Type B pancreatic cell (in vitro differentiated cells): ENCODE measurements around the gene SS18L1. TPM values are rescaled to one million over a fixed set of nuclear protein-coding genes. Genes with fewer than 3 reads are reported as not detected.

Source experiments
- DNase-seq: peaks from one replicate; pipeline ENCODE4 v3.0.0; 2021; ENCODE audit warnings: mixed read lengths; ENCODE audit not compliant: unreplicated experiment; ENCODE audit errors: extremely low spot score
- H3K27ac Mint-ChIP-seq: 2 replicates; pipeline ENCODE4 v1.8.0; 2021; ENCODE audit warnings: mild to moderate bottlenecking, mixed read lengths
- H3K27me3 Mint-ChIP-seq: 2 replicates; pipeline ENCODE4 v1.8.0; 2021; ENCODE audit warnings: mixed read lengths
- H3K36me3 Mint-ChIP-seq: 2 replicates; pipeline ENCODE4 v1.8.0; 2021; ENCODE audit warnings: mixed read lengths
- H3K4me1 Mint-ChIP-seq: one replicate; pipeline ENCODE4 v1.8.0; 2021; ENCODE audit warnings: mixed read lengths; ENCODE audit not compliant: unreplicated experiment
- H3K4me3 Mint-ChIP-seq: 2 replicates; pipeline ENCODE4 v1.8.0; 2021; ENCODE audit warnings: mild to moderate bottlenecking, mixed read lengths
- H3K9me3 Mint-ChIP-seq: 2 replicates; pipeline ENCODE4 v1.8.0; 2021; ENCODE audit warnings: mixed read lengths
- total RNA-seq: library from RNA; stranded (reverse); gene quantifications from 2 replicates; pipeline ENCODE4 v1.2.1, GENCODE V29; 2021; ENCODE audit warnings: low replicate concordance
- TF ChIP-seq, protein P1 (sequence below): fragments of 200-600 bp; sonication (generic); conservative IDR thresholded peaks from 2 replicates; pipeline ENCODE4 v1.5.0; 2021; ENCODE audit warnings: antibody characterized with exemption, mild to moderate bottlenecking

Gene SS18L1
- total RNA-seq, 1 donor from 2014 or later: 25.5 TPM

DNA sequence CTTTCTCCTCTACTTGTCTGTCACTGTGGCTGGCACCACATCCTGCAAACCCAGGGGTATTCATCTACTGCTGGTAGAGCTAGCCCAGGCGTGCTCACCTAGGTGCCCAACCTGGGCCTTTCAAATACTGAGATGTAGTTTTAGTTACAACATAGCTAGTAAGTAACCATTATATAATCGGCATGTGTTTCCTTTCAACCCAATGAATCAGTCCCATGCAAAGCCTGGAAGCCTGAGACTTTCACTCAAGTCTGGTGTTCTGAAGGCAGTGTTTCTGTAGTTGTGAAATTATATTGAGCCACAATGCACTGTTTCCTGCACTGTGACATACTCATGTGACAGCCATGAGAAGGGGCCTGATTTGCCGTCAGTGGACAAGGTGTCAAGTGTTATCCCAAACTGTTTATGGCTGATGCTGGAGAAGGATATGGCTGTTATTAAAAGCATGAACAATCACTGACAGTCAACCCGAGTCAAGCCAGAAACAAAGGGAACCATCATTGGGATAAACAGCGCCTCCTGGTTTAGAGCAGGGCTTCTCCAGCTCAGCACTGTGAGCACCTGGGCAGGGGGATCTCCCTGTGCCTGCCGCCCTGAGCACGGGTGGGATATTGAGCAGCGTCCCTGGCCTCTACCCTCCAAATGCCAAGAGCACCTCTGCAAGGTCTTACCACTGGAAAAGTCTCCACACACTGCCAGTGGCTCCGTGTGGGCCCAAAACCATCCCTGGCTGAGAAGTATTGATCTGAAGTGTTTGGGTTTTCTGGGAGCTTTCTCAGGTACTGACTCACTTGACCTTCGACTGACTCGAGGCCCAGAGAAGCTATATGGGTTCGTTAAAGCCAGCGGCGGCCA, 1.9 kb upstream of the SS18L1 start:
- no peak for DNase-seq
- H3K36me3 Mint-ChIP-seq: peaks cover 18% of the 10 kb centered on the region
- H3K4me3 Mint-ChIP-seq: peak overlapping the region; percentile 95
- peaks cover 36% of the 10 kb centered on the region for H3K4me1 Mint-ChIP-seq
- TF ChIP-seq, protein P1, sequence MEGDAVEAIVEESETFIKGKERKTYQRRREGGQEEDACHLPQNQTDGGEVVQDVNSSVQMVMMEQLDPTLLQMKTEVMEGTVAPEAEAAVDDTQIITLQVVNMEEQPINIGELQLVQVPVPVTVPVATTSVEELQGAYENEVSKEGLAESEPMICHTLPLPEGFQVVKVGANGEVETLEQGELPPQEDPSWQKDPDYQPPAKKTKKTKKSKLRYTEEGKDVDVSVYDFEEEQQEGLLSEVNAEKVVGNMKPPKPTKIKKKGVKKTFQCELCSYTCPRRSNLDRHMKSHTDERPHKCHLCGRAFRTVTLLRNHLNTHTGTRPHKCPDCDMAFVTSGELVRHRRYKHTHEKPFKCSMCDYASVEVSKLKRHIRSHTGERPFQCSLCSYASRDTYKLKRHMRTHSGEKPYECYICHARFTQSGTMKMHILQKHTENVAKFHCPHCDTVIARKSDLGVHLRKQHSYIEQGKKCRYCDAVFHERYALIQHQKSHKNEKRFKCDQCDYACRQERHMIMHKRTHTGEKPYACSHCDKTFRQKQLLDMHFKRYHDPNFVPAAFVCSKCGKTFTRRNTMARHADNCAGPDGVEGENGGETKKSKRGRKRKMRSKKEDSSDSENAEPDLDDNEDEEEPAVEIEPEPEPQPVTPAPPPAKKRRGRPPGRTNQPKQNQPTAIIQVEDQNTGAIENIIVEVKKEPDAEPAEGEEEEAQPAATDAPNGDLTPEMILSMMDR: peak; percentile 45
- H3K27ac Mint-ChIP-seq: peak overlapping the region; percentile 97
- H3K9me3 Mint-ChIP-seq: no peaks in the 10 kb centered on the region
- no peaks in the 10 kb centered on the region for H3K27me3 Mint-ChIP-seq

DNA sequence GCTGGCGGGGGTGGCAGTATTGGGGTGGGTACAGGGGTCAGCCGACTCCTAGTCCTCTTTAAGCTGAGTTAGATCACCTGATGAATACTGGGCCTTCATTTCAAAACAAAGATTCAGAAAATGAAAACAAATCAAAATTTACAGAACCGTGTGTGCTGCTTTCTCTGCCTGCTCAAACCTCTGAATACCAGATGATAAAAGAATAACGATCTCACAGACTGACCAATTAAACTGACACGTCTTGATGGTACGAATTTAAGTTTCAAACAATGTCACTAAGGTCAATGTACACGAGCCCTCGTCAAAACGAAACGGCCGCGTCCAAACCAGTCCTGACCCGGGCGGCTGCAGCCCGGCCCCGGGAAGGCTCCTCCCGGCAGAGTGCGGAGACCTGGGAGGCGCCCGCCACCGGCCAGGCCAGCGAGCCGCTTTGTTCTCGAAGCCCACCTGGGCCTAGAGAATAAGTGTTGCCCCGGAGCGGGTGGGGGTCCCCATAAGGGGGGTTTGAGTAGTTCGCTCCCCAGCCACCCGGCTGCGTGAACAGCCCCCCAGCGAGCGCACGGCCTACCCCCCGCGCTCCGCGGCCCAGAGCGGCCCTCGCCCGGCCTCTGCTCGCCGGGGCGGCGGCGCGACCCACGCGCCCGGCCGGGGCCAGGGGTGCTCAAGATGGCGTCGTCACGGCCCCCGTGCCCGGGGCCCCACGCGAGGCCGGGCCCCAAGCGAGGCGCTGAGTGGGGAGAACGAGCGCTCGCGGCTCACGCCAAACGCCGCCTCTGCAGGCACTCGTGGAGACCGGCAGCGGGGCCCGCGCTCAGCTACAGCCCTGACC, 1.1 kb upstream of the SS18L1 start:
- DNase-seq: no peak
- Mint-ChIP-seq H3K4me1 (peaks cover 38% of the 10 kb centered on the region), H3K36me3 (peaks cover 15% of the 10 kb centered on the region), H3K27me3 (no peaks in the 10 kb centered on the region), H3K4me3 (peak overlapping the region; percentile 95), H3K9me3 (no peaks in the 10 kb centered on the region), H3K27ac (peak overlapping the region; percentile 97)
- TF ChIP-seq, protein P1: no peak

DNA sequence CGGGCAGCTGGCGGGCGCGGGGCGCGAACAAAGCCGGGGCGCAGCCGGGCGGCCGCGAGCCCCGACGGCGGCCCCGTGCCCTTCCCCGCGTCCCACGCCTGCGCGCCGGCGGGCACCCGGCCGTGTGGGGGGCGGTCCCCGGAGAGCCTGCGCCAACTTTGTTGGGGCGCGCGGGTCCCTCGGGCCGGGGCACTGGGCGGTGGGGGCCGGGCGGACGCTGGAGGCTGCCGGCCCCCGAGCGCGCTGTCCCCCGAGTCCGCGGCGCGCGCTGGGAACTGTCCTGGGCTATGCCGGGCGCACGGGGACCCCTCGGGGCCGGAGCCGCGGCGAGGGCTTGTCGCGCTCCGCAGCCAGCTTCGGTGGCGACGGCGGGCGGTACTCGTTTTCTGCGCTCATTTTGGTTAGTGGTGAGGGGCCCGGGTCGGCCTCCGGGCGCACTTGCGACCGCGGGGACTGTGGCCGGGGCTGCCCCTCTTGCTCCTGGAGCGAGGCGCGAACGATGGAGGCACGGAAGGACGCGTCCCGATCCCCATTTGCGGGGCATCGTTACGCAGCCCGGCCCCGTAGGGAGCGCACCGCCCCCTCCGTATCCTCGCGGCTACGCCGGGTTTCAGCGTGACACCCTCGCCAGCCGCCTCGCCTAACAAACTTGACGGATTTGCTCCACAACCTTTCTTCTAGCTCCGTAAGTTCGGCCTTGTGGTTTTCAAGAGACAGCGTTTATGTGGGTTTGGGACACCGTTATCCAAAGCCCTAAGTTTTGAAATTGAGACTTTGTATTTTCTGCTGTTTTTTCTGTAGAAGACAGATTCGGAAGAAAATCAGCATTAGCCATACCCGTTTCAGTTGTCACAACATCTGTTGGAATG, 622 bp downstream of the SS18L1 start:
- H3K4me1 Mint-ChIP-seq: peaks cover 42% of the 10 kb centered on the region
- peak overlapping the region; percentile 89 for H3K4me3 Mint-ChIP-seq
- H3K27me3 Mint-ChIP-seq: no peaks in the 10 kb centered on the region
- DNase-seq: no peak
- peaks cover 7% of the 10 kb centered on the region for H3K36me3 Mint-ChIP-seq
- TF ChIP-seq, protein P1: peak; percentile 28
- peak overlapping the region; percentile 93 for H3K27ac Mint-ChIP-seq
- H3K9me3 Mint-ChIP-seq: no peaks in the 10 kb centered on the region

DNA sequence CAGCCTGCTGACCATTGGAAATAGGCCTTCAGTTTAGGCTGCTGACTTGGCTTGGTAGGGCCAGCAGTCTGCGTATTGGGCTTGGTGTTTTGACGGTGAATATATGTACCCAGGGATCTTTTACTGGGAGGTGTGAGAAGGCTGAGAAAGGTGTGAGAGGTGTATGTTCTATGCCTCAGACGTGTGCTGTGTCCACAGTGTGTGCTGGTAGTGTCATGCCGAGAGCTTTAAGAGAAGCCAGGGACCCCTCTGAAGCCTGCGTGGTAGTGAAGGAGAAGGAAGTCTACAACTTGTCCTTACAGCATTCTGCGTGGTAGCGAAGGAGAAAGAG, 2.1 kb downstream of the SS18L1 start:
- Mint-ChIP-seq H3K9me3 (no peaks in the 10 kb centered on the region), H3K4me3 (peak overlapping the region; percentile 89), H3K27me3 (no peaks in the 10 kb centered on the region), H3K36me3 (peaks cover 5% of the 10 kb centered on the region), H3K27ac (peak overlapping the region; percentile 93), H3K4me1 (peaks cover 50% of the 10 kb centered on the region)
- TF ChIP-seq, protein P1: no peak
- DNase-seq: no peak

DNA sequence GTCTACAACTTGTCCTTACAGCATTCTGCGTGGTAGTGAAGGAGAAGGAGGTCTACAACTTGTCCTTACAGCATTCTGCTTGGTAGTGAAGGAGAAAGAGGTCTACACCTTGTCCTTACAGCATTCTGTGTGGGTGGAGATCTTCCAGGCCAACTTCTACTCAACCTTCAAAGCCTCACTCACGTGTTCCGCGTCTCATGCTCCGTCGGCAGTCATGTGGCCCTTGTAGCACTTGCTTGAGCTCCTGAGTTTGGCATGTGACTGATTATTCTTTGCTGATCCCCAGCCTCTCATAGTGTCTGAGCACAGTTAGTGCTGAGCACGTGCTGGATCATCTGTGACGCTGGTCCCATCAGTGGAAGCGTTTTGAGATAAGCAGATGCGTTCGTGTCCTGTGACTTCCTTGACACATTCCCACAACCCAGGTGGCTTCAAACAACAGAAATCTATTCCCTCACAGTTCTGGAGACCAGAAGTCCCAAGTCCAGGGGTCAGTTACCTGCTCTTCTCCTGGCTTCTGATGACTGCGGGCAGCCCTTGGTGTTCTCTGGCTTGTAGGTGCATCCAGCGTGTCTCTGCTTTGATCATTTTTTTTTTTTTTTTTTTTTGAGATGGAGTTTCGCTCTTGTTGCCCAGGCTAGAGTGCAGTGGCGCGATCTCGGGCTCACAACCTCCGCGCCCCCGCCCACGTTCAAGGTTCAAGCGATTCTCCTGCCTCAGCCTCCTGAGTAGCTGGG, 2.6 kb downstream of the SS18L1 start:
- TF ChIP-seq, protein P1: no peak
- peak overlapping the region; percentile 89 for H3K4me3 Mint-ChIP-seq
- H3K36me3 Mint-ChIP-seq: peaks cover 3% of the 10 kb centered on the region
- no peaks in the 10 kb centered on the region for H3K27me3 Mint-ChIP-seq
- no peaks in the 10 kb centered on the region for H3K9me3 Mint-ChIP-seq
- DNase-seq: no peak
- H3K4me1 Mint-ChIP-seq: peaks cover 47% of the 10 kb centered on the region
- H3K27ac Mint-ChIP-seq: no peak overlapping the region
